OCI-LY1 (cell line): ENCODE results near the gene KIR2DL3.
"Not testable (repeated sequence)": the region's sequence is repeated elsewhere in the genome, so short reads cannot be mapped to it uniquely, and the experiment has no call there.

Experiments used
- CTCF ChIP-seq: fragments of 200-600 bp; sonication (generic), shearing (Covaris generic); IDR thresholded peaks from 2 replicates; pipeline ENCODE4 v1.5.1; 2017; ENCODE audit warnings: mild to moderate bottlenecking, antibody characterized with exemption, low read length, moderate library complexity, mixed read lengths
- EZH2 ChIP-seq: fragments of 200-600 bp; sonication (generic), shearing (Covaris generic); IDR thresholded peaks from 2 replicates; pipeline ENCODE4 v1.8.0; 2017; ENCODE audit warnings: borderline replicate concordance, mixed run types, mild to moderate bottlenecking, antibody characterized with exemption, low read length, moderate library complexity, mixed read lengths

- TF ChIP-seq CTCF, EZH2: not testable (repeated sequence)
Observed at GRCh38 chr19:54750276-54750675, 12.0 kb downstream of the KIR2DL3 start.
